Heart left ventricle (tissue), 16 donors: ENCODE measurements around the gene SKI. TPM values are rescaled to one million over a fixed set of nuclear protein-coding genes. Genes with fewer than 3 reads are reported as not detected.
A peak's percentile ranks its signal among the peaks of the same experiment; 100 is the strongest.

Source experiments
- ATAC-seq, 4 donors: fragments of 200-7000 bp; cut with Tn5 transposase; one replicate each; pipeline ENCODE4 v1.9.1; 2020 to 2022; ENCODE audit warnings: moderate library complexity in 4 of 4, mild to moderate bottlenecking in 3 of 4, moderate number of reproducible peaks in 1 of 4
- DNase-seq, 5 donors: peaks; one replicate each; pipeline ENCODE4 v3.0.0-alpha.2; 2020
- H3K27ac ChIP-seq, 12 donors: fragments of 200-600 bp; sonication (generic) in 4 of 12; one replicate each; pipeline versions ENCODE4 v1.5.0 to v1.8.0; 2016 to 2022; ENCODE audit warnings: mild to moderate bottlenecking in 2 of 12
- H3K27me3 ChIP-seq, 9 donors: fragments of 200-600 bp; sonication (generic) in 2 of 9; one replicate each; pipeline versions ENCODE4 v1.5.1 to v1.8.0; 2016 to 2022; ENCODE audit warnings: mild to moderate bottlenecking in 3 of 9
- H3K36me3 ChIP-seq, 9 donors: fragments of 200-600 bp; sonication (generic) in 2 of 9; one replicate each; pipeline versions ENCODE4 v1.5.0 to v1.8.0; 2018 to 2022; ENCODE audit warnings: mild to moderate bottlenecking in 2 of 9
- H3K4me1 ChIP-seq, 12 donors: fragments of 200-600 bp; sonication (generic) in 4 of 12; one replicate each; pipeline versions ENCODE4 v1.5.0 to v1.8.0; 2016 to 2022; ENCODE audit warnings: mild to moderate bottlenecking in 3 of 12
- H3K4me3 ChIP-seq, 12 donors: fragments of 200-600 bp; sonication (generic) in 4 of 12; one replicate each; pipeline versions ENCODE4 v1.5.0 to v1.8.0; 2017 to 2022; ENCODE audit warnings: mild to moderate bottlenecking in 9 of 12, moderate library complexity in 4 of 12
- H3K9me3 ChIP-seq, 12 donors: fragments of 200-600 bp; sonication (generic) in 4 of 12; one replicate each; pipeline versions ENCODE4 v1.5.0 to v1.8.0; 2016 to 2022; ENCODE audit warnings: mild to moderate bottlenecking in 1 of 12
- CTCF ChIP-seq, 12 donors: fragments of 200-600 bp; sonication (generic) in 4 of 12; IDR thresholded peaks; one replicate each; pipeline versions ENCODE4 v1.5.0 to v1.8.0; 2018 to 2022; ENCODE audit warnings: antibody characterized with exemption in 12 of 12, mild to moderate bottlenecking in 5 of 12
- POLR2A ChIP-seq, 2 donors: fragments of 450-650 bp; IDR thresholded peaks; one replicate each; pipeline ENCODE4 v1.6.1; 2017; ENCODE audit warnings: antibody characterized with exemption in 2 of 2, mild to moderate bottlenecking in 2 of 2, moderate library complexity in 2 of 2
- WGBS, 4 donors: extraction: QIAGEN DNeasy Blood & Tissue Kit in 2 of 4; methylation state at CpG; one replicate each; pipeline versions ENCODE4 v1.1.5 to v1.1.7; 2013 to 2018; 5-methylcytosine and 5-hydroxymethylcytosine counted together
- intact Hi-C, 10 donors: fragments of 100-400 bp; cut with DNase I; formaldehyde crosslinking; loops; one replicate each; pipeline versions ENCODE4 v1.11.1 to v1.14.2; 2022
- polyA plus RNA-seq, 2 donors: library from polyadenylated mRNA; stranded (reverse); fragments of 200-250 nt; gene quantifications; one replicate each; pipeline ENCODE4 v1.2.3, GENCODE V29; 2013
- total RNA-seq, 9 donors: library from RNA; depleted of rRNA in 2 of 9; stranded (reverse); fragments of >200 nt in 2 of 9; fragmentation: NEBNext Ultra II Directional in 3 of 9; extraction: Animal tissue kit (Norgen Biotek cat#: 25700) in 3 of 9; gene quantifications; one replicate each; pipeline versions ENCODE4 v1.1.0 to v1.2.4, GENCODE V29; 2016 to 2023
- donor health status: ischemic (EF 13 %, LVEDD 7.1; RV severe dilation, severe dysfunction).
- donor health status: healthy with polysubstance abuse.
- donor health status: DM: no; HTN: yes; CAD: no.
- donor health status: DM: no; HTN: no; CAD: no.
- donor health status: ischemic (EF 25% LVEDD 6.9; RV normal size, moderate dysfunction).
- donor health status: ischemic (EF 25% LVEDD 5.7; RV mildly dilated, moderate dysfunction).
- donor health status: healthy.
- donor health status: DM: yes; HTN: yes; CAD: no.
- donor health status: ischemic (EF 35%, LVEDD 5.7; RV mildly dilated, moderate dysfunction).
- donor health status: nonischemic (EF 11% LVEDD 7.7; RV severe dilation, severe dysfunction).
- donor health status: DM: yes; HTN: yes; CAD: no.
- donor health status: PGD.
- donor health status: ischemic (EF 29% LVEDD 5.4; RV normal size, mild dysfunction).
- donor health status: nonischemic (EF 23%, LVEDD 6.1; RV moderate dilation, normal function).

Gene SKI
- total and polyA plus RNA-seq, 11 donors = 16.9 to 52.7 (median 38.9) TPM

- Histone ChIP-seq H3K4me3 (no peak overlapping the region), H3K27me3 (no peaks in the 10 kb centered on the region), H3K36me3 (no peaks in the 10 kb centered on the region), H3K9me3 (no peaks in the 10 kb centered on the region), H3K27ac (no peak overlapping the region), H3K4me1 (peaks cover 0 to 13% (median 7%) of the 10 kb centered on the region in 12 donors)
- DNase-seq (peak in 3 of 5 donors; percentile 10 to 49 (median 13)), ATAC-seq (no peak)
- 95 to 97% (median 96%) methylated on average over 11 to 15 of the region's 15 CpGs for WGBS, 4 donors
- TF ChIP-seq CTCF (IDR thresholded peaks at IDR 0.05) (no peak), POLR2A (IDR thresholded peaks at IDR 0.05) (no peak)
- intact Hi-C loops = no loop called here
These were observed 128.3 kb downstream of the SKI start for GRCh38 chr1:2356401-2356800.

- H3K4me3 ChIP-seq = no peak overlapping the region
- H3K27me3 ChIP-seq = no peaks in the 10 kb centered on the region
- ATAC-seq = peak in 1 of 4 donors; percentile 12
- H3K36me3 ChIP-seq = no peaks in the 10 kb centered on the region
- H3K9me3 ChIP-seq = no peaks in the 10 kb centered on the region
- peak in 3 of 5 donors; percentile 14 to 51 (median 16) for DNase-seq
- H3K27ac ChIP-seq = no peak overlapping the region
- intact Hi-C loops = no loop called here
- H3K4me1 ChIP-seq = peaks cover 0 to 13% (median 7%) of the 10 kb centered on the region in 12 donors
- WGBS, 4 donors = 92 to 97% (median 95%) methylated on average over 23 to 37 of the region's 37 CpGs
- no peak for TF ChIP-seq CTCF (IDR thresholded peaks at IDR 0.05)
These were observed 129.1 kb downstream of the SKI start for GRCh38 chr1:2356911-2357845.

- TF ChIP-seq CTCF (IDR thresholded peaks at IDR 0.05) (no peak), POLR2A (IDR thresholded peaks at IDR 0.05) (no peak)
- WGBS, 4 donors = 89 to 93% (median 90%) methylated on average over 9 to 13 of the region's 13 CpGs
- peaks cover 0 to 3% (median 0%) of the 10 kb centered on the region in 12 donors for H3K9me3 ChIP-seq
- no peak overlapping the region for H3K4me3 ChIP-seq
- intact Hi-C loops = no loop called here
- peaks cover 0 to 7% (median 5%) of the 10 kb centered on the region in 12 donors for H3K4me1 ChIP-seq
- ATAC-seq (no peak), DNase-seq (peak in 3 of 5 donors; percentile 17 to 42 (median 19))
- H3K27me3 ChIP-seq = no peaks in the 10 kb centered on the region
- no peak overlapping the region for H3K27ac ChIP-seq
- no peaks in the 10 kb centered on the region for H3K36me3 ChIP-seq
These were observed 130.0 kb downstream of the SKI start for GRCh38 chr1:2358072-2358471.
